GM23338 (cell line): Measurements from ENCODE around the gene FLOT1. TPM values are rescaled to one million over a fixed set of nuclear protein-coding genes. Genes with fewer than 3 reads are reported as not detected.
A peak's percentile ranks its signal among the peaks of the same experiment; 100 is the strongest.
"Not testable (repeated sequence)": the region's sequence is repeated elsewhere in the genome, so short reads cannot be mapped to it uniquely, and the experiment has no call there.

Experiments
- ATAC-seq: fragments of 200-7000 bp; cut with Tn5 transposase; 3 replicates; pipeline ENCODE4 v1.9.1; 2020
- DNase-seq: peaks from one replicate; pipeline ENCODE4 v3.0.0-alpha.2; 2015; ENCODE audit warnings: low spot score
- H2AFZ ChIP-seq: fragments of 200-600 bp; sonication (generic); 2 replicates; pipeline ENCODE4 v1.8.0; 2016; ENCODE audit warnings: antibody characterized with exemption, mild to moderate bottlenecking, moderate library complexity
- H3F3A ChIP-seq: fragments of 200-600 bp; sonication (generic); replicated peaks from 2 replicates; pipeline ENCODE4 v1.8.0; 2017; ENCODE audit warnings: antibody characterized with exemption, mixed run types, low read depth
- H3K27ac ChIP-seq: fragments of 200-600 bp; sonication (generic); 2 replicates; pipeline ENCODE4 v1.6.1; 2016; ENCODE audit warnings: low read depth
- H3K27me3 ChIP-seq: fragments of 200-600 bp; sonication (generic); 2 replicates; pipeline ENCODE4 v1.8.0; 2016; ENCODE audit warnings: mild to moderate bottlenecking, mixed run types, moderate library complexity; ENCODE audit not compliant: insufficient read depth
- H3K36me3 ChIP-seq: fragments of 200-600 bp; sonication (generic); 2 replicates; pipeline ENCODE4 v1.8.0; 2016; ENCODE audit warnings: mild to moderate bottlenecking; ENCODE audit not compliant: insufficient read depth
- H3K4me1 ChIP-seq: fragments of 200-600 bp; sonication (generic); 2 replicates; pipeline ENCODE4 v1.8.0; 2016; ENCODE audit warnings: mild to moderate bottlenecking, moderate library complexity; ENCODE audit not compliant: insufficient read depth
- H3K4me2 ChIP-seq: fragments of 200-600 bp; sonication (generic); 2 replicates; pipeline ENCODE4 v1.7.1; 2017; ENCODE audit warnings: mixed run types
- H3K4me3 ChIP-seq: fragments of 200-600 bp; sonication (generic); 2 replicates; pipeline ENCODE4 v1.6.1; 2016; ENCODE audit warnings: mixed run types
- H3K79me2 ChIP-seq: fragments of 200-600 bp; sonication (generic); replicated peaks from 2 replicates; pipeline ENCODE4 v1.8.0; 2017; ENCODE audit warnings: mild to moderate bottlenecking; ENCODE audit not compliant: insufficient read depth
- H3K9me2 ChIP-seq: fragments of 200-600 bp; sonication (generic); 2 replicates; pipeline ENCODE4 v1.8.0; 2017; ENCODE audit not compliant: insufficient read depth
- H4K20me1 ChIP-seq: fragments of 200-600 bp; sonication (generic); replicated peaks from 2 replicates; pipeline ENCODE4 v1.8.0; 2017; ENCODE audit warnings: mild to moderate bottlenecking; ENCODE audit not compliant: insufficient read depth
- H3K27ac Mint-ChIP-seq: 2 replicates; pipeline ENCODE4 v1.8.0; 2020; ENCODE audit warnings: inconsistent platforms, mild to moderate bottlenecking, moderate library complexity, mixed read lengths
- H3K27me3 Mint-ChIP-seq: 3 replicates; pipeline ENCODE4 v1.8.0; 2022; ENCODE audit warnings: low read depth, mild to moderate bottlenecking, moderate library complexity, mixed read lengths, inconsistent platforms; ENCODE audit not compliant: insufficient read depth, poor library complexity
- H3K36me3 Mint-ChIP-seq: 3 replicates; pipeline ENCODE4 v1.8.0; 2021; ENCODE audit warnings: low read depth, mild to moderate bottlenecking, inconsistent platforms, moderate library complexity, mixed read lengths
- H3K4me1 Mint-ChIP-seq: 3 replicates; pipeline ENCODE4 v1.8.0; 2020; ENCODE audit warnings: mild to moderate bottlenecking, inconsistent platforms, mixed read lengths
- H3K4me3 Mint-ChIP-seq: 3 replicates; pipeline ENCODE4 v1.8.0; 2021; ENCODE audit warnings: moderate library complexity, mild to moderate bottlenecking, inconsistent platforms, mixed read lengths
- H3K9me3 Mint-ChIP-seq: 3 replicates; pipeline ENCODE4 v1.8.0; 2020; ENCODE audit warnings: moderate library complexity, mild to moderate bottlenecking, inconsistent platforms, mixed read lengths
- CREB1 ChIP-seq: fragments of 250-450 bp; sonication (Bioruptor Pico); IDR thresholded peaks from 2 replicates; pipeline ENCODE4 v1.5.0; 2020; ENCODE audit warnings: low read depth, mild to moderate bottlenecking, moderate library complexity
- EZH2phosphoT487 ChIP-seq: fragments of 200-600 bp; sonication (generic); IDR thresholded peaks from one replicate; pipeline ENCODE4 v1.8.1; 2018; ENCODE audit warnings: antibody characterized with exemption; ENCODE audit not compliant: unreplicated experiment
- POLR2AphosphoS5 ChIP-seq: IDR thresholded peaks from 2 replicates; pipeline ENCODE4 v1.6.1; 2016; ENCODE audit warnings: antibody characterized with exemption, low read depth
- REST ChIP-seq: IDR thresholded peaks from one replicate; pipeline ENCODE4 v1.6.1; 2018; ENCODE audit warnings: antibody characterized with exemption; ENCODE audit not compliant: unreplicated experiment
- ZNF114 ChIP-seq: fragments of 250-450 bp; sonication (Bioruptor Pico); IDR thresholded peaks from 2 replicates; pipeline ENCODE4 v1.5.0; 2020; ENCODE audit warnings: mild to moderate bottlenecking, moderate library complexity
- ZNF462 ChIP-seq: fragments of 250-450 bp; sonication (Bioruptor Pico); IDR thresholded peaks from 2 replicates; pipeline ENCODE4 v1.5.0; 2020; ENCODE audit warnings: mild to moderate bottlenecking, moderate library complexity
- polyA plus RNA-seq: library from polyadenylated mRNA; unstranded; fragments of >200 nt; fragmentation: Nextera tagmentation; extraction: Ambion mirVana; gene quantifications from 2 replicates; pipeline ENCODE4 v1.2.1, GENCODE V29; 2016
- total RNA-seq: library from RNA; depleted of rRNA; stranded (reverse); fragments of >200 nt; shearing (Covaris generic); gene quantifications from 2 replicates; pipeline ENCODE4 v1.2.3, GENCODE V29; 2014
- TF ChIP-seq, protein P1 (sequence below): IDR thresholded peaks from 2 replicates; pipeline ENCODE4 v1.6.1; 2016; ENCODE audit warnings: antibody characterized with exemption

FLOT1 gene
- total and polyA plus RNA-seq, 2 experiments from 2014 or later, result 72.2 to 94.5 TPM

- H3K4me1 Mint-ChIP-seq, result peaks cover 41% of the 10 kb centered on the region
Measured at GRCh38 chr6:30722025-30722279, 20.5 kb downstream of the FLOT1 start.

GRCh38 chr6:30721198-30722024 is 21.1 kb downstream of the FLOT1 start:
- TF ChIP-seq ZNF114 (CRISPR knock-in tag) (no peak), EZH2phosphoT487 (no peak), CREB1 (CRISPR knock-in tag) (peak; percentile 56), REST (no peak), POLR2AphosphoS5 (peak; percentile 71), ZNF462 (CRISPR knock-in tag) (no peak)
- TF ChIP-seq, protein P1, sequence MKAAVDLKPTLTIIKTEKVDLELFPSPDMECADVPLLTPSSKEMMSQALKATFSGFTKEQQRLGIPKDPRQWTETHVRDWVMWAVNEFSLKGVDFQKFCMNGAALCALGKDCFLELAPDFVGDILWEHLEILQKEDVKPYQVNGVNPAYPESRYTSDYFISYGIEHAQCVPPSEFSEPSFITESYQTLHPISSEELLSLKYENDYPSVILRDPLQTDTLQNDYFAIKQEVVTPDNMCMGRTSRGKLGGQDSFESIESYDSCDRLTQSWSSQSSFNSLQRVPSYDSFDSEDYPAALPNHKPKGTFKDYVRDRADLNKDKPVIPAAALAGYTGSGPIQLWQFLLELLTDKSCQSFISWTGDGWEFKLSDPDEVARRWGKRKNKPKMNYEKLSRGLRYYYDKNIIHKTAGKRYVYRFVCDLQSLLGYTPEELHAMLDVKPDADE, result no peak
- Mint-ChIP-seq H3K4me3 (peak overlapping the region; percentile 100), H3K4me1 (peaks cover 44% of the 10 kb centered on the region), H3K27me3 (peaks cover 61% of the 10 kb centered on the region), H3K27ac (peak overlapping the region; percentile 100), H3K36me3 (peaks cover 65% of the 10 kb centered on the region), H3K9me3 (peaks cover 13% of the 10 kb centered on the region; the same call in 2 of the 3 replicates)
- Histone ChIP-seq H3K27ac (peak overlapping the region; percentile 99), H3K4me1 (peaks cover 9% of the 10 kb centered on the region), H3K9me2 (no peaks in the 10 kb centered on the region), H4K20me1 (peaks cover 31% of the 10 kb centered on the region), H3K27me3 (no peaks in the 10 kb centered on the region), H3K4me3 (peak overlapping the region; percentile 94), H2AFZ (no peak overlapping the region), H3K4me2 (peak overlapping the region; percentile 94), H3K36me3 (peaks cover 34% of the 10 kb centered on the region), H3F3A (peaks cover 54% of the 10 kb centered on the region), H3K79me2 (peaks cover 50% of the 10 kb centered on the region)
- peak; percentile 9 for ATAC-seq
- DNase-seq, result peak; percentile 89

More at GRCh38 chr6:30722025-30722279, 20.5 kb downstream of the FLOT1 start:
- not testable (repeated sequence) for DNase-seq, H3K4me1 ChIP-seq, H3K9me2 ChIP-seq, H3K27me3 ChIP-seq, H2AFZ ChIP-seq, ATAC-seq
- Mint-ChIP-seq H3K27me3 (peaks cover 63% of the 10 kb centered on the region), H3K4me3 (peak overlapping the region; percentile 100), H3K9me3 (peaks cover 13% of the 10 kb centered on the region; the same call in 2 of the 3 replicates), H3K36me3 (peaks cover 65% of the 10 kb centered on the region), H3K27ac (peak overlapping the region; percentile 100)
- H4K20me1 ChIP-seq, result peaks cover 31% of the 10 kb centered on the region
- peaks cover 46% of the 10 kb centered on the region for H3K79me2 ChIP-seq
- peak overlapping the region; percentile 88 for H3K4me2 ChIP-seq
- H3F3A ChIP-seq, result peaks cover 59% of the 10 kb centered on the region
- peak overlapping the region; percentile 96 for H3K27ac ChIP-seq
- peaks cover 34% of the 10 kb centered on the region for H3K36me3 ChIP-seq
- H3K4me3 ChIP-seq, result peak overlapping the region; percentile 94
